ENCODE results near the gene MS4A18.

- TF ChIP-seq CTCF (IDR thresholded peaks at IDR 0.05; ENCODE audit: borderline replicate concordance, extremely low read depth, low read length, poor library complexity, severe bottlenecking) (no peak), EZH2 (IDR thresholded peaks at IDR 0.05; ENCODE audit: borderline replicate concordance, low read depth, low read length, severe bottlenecking) (no peak)
Measured at GRCh38 chr11:60748821-60749220, 24.3 kb downstream of the MS4A18 start.
